Activated CD8-positive, alpha-beta memory T cell treated with anti-CD3 and anti-CD28 coated beads for 24 hours (primary cell): Measurements from ENCODE around the gene PRDM5.

ENCODE experiments used
- DNase-seq: peaks from one replicate; pipeline ENCODE4 v3.0.0-alpha.2; 2020

The PRDM5 gene

GRCh38 chr4:120902925-120903324 lies 19.6 kb downstream of the PRDM5 start:
- no peak for DNase-seq

- DNase-seq = no peak
Observed at GRCh38 chr4:120901731-120902130, 20.8 kb downstream of the PRDM5 start.

GRCh38 chr4:120897981-120898719 lies 24.4 kb downstream of the PRDM5 start:
- DNase-seq = no peak

GRCh38 chr4:120895554-120895953 lies 27.0 kb downstream of the PRDM5 start:
- no peak for DNase-seq

- DNase-seq = no peak
Observed at GRCh38 chr4:120893314-120893713, 29.2 kb downstream of the PRDM5 start.

- DNase-seq = no peak
Observed at GRCh38 chr4:120886191-120886590, 36.3 kb downstream of the PRDM5 start.

- no peak for DNase-seq
Observed at GRCh38 chr4:120881846-120882245, 40.7 kb downstream of the PRDM5 start.

- DNase-seq = no peak
Observed at GRCh38 chr4:120881351-120881750, 41.2 kb downstream of the PRDM5 start.

- no peak for DNase-seq
Observed at GRCh38 chr4:120877021-120877420, 45.5 kb downstream of the PRDM5 start.

- no peak for DNase-seq
Observed at GRCh38 chr4:120874792-120875774, 47.4 kb downstream of the PRDM5 start.

GRCh38 chr4:120873554-120873953 lies 49.0 kb downstream of the PRDM5 start:
- no peak for DNase-seq

- DNase-seq = no peak
Observed at GRCh38 chr4:120871173-120871572, 51.4 kb downstream of the PRDM5 start.

GRCh38 chr4:120870279-120870673 lies 52.2 kb downstream of the PRDM5 start:
- DNase-seq = no peak

- no peak for DNase-seq
Observed at GRCh38 chr4:120869613-120870278, 52.8 kb downstream of the PRDM5 start.

- DNase-seq = no peak
Observed at GRCh38 chr4:120867506-120867905, 55.0 kb downstream of the PRDM5 start.

- DNase-seq = no peak
Observed at GRCh38 chr4:120865985-120866384, 56.5 kb downstream of the PRDM5 start.

GRCh38 chr4:120864969-120865368 lies 57.6 kb downstream of the PRDM5 start:
- DNase-seq = no peak

- no peak for DNase-seq
Observed at GRCh38 chr4:120862432-120862831, 60.1 kb downstream of the PRDM5 start.

- no peak for DNase-seq
Observed at GRCh38 chr4:120861852-120862251, 60.7 kb downstream of the PRDM5 start.

- DNase-seq = no peak
Observed at GRCh38 chr4:120858776-120859175, 63.8 kb downstream of the PRDM5 start.

GRCh38 chr4:120857312-120857711 lies 65.2 kb downstream of the PRDM5 start:
- no peak for DNase-seq

- DNase-seq = no peak
Observed at GRCh38 chr4:120856294-120856693, 66.2 kb downstream of the PRDM5 start.

GRCh38 chr4:120855307-120856001 lies 67.1 kb downstream of the PRDM5 start:
- DNase-seq = no peak
